Neutrophil (primary cell): ENCODE data around the gene TRABD2B.

Experiments used
- H3K27ac ChIP-seq: fragments of 200-600 bp; sonication (generic); 2 replicates; pipeline ENCODE4 v1.5.1; 2016; ENCODE audit warnings: mild to moderate bottlenecking, moderate library complexity
- H3K27me3 ChIP-seq: fragments of 200-600 bp; sonication (generic); 2 replicates; pipeline ENCODE4 v1.6.0; 2016; ENCODE audit warnings: mild to moderate bottlenecking
- H3K36me3 ChIP-seq: fragments of 200-600 bp; sonication (generic); 2 replicates; pipeline ENCODE4 v1.5.1; 2017
- H3K4me1 ChIP-seq, 2 experiments: fragments of 200-600 bp in 1 of 2; sonication (generic) in 1 of 2; 1 replicate in 1 of 2; 2 replicates in 1 of 2; pipeline versions ENCODE4 v1.5.1 to v1.6.1; 2013 to 2016; ENCODE audit warnings: low read depth in 1 of 2, low read length in 1 of 2, mild to moderate bottlenecking in 1 of 2, moderate library complexity in 1 of 2; ENCODE audit not compliant: control insufficient read depth in 1 of 2, insufficient read depth in 1 of 2
- H3K4me3 ChIP-seq, 2 experiments: fragments of 200-600 bp in 1 of 2; sonication (generic) in 1 of 2; 1 replicate in 1 of 2; 2 replicates in 1 of 2; pipeline ENCODE4 v1.5.1; 2013 to 2016; ENCODE audit warnings: low read depth in 1 of 2, low read length in 1 of 2, mild to moderate bottlenecking in 1 of 2, moderate library complexity in 1 of 2
- H3K9me3 ChIP-seq: fragments of 200-600 bp; sonication (generic); 2 replicates; pipeline ENCODE4 v1.5.1; 2016
- TF ChIP-seq, protein P1 (sequence below): fragments of 200-600 bp; sonication (generic); IDR thresholded peaks from 2 replicates; pipeline ENCODE4 v1.5.1; 2016; ENCODE audit warnings: antibody characterized with exemption

The TRABD2B gene

DNA sequence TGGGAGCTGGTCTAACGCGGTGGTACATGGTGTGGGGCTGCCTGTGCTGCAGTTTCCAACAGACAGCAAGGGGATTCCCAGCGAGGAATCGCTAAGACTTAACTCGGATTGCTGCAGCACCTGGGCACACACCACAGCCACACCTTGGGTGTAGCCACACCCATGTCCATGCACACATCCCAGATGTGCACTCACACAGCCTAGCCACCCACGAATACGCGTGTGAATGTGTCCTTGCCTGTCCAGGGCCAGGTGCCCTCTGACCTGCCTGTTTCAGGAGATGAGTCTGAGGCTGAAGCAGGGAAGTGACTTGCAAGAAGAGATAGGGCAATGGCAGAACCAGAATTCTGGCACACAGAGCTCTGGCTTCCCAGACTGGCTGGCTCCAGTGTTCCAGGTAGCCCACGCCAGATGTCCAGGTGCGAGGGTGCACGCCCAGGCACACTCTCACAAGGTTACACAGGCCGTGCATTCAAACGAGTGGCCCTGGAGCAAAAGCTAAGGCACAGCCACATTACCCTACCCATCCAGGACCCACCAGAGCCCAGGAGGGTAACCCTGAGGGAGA lies 272.7 kb downstream of the TRABD2B start:
- Histone ChIP-seq H3K4me1 (no peaks in the 10 kb centered on the region), H3K4me3 (no peak overlapping the region), H3K9me3 (no peaks in the 10 kb centered on the region), H3K27me3 (peaks cover 95% of the 10 kb centered on the region), H3K36me3 (no peaks in the 10 kb centered on the region), H3K27ac (no peak overlapping the region)
- TF ChIP-seq, protein P1, sequence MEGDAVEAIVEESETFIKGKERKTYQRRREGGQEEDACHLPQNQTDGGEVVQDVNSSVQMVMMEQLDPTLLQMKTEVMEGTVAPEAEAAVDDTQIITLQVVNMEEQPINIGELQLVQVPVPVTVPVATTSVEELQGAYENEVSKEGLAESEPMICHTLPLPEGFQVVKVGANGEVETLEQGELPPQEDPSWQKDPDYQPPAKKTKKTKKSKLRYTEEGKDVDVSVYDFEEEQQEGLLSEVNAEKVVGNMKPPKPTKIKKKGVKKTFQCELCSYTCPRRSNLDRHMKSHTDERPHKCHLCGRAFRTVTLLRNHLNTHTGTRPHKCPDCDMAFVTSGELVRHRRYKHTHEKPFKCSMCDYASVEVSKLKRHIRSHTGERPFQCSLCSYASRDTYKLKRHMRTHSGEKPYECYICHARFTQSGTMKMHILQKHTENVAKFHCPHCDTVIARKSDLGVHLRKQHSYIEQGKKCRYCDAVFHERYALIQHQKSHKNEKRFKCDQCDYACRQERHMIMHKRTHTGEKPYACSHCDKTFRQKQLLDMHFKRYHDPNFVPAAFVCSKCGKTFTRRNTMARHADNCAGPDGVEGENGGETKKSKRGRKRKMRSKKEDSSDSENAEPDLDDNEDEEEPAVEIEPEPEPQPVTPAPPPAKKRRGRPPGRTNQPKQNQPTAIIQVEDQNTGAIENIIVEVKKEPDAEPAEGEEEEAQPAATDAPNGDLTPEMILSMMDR: no peak

DNA sequence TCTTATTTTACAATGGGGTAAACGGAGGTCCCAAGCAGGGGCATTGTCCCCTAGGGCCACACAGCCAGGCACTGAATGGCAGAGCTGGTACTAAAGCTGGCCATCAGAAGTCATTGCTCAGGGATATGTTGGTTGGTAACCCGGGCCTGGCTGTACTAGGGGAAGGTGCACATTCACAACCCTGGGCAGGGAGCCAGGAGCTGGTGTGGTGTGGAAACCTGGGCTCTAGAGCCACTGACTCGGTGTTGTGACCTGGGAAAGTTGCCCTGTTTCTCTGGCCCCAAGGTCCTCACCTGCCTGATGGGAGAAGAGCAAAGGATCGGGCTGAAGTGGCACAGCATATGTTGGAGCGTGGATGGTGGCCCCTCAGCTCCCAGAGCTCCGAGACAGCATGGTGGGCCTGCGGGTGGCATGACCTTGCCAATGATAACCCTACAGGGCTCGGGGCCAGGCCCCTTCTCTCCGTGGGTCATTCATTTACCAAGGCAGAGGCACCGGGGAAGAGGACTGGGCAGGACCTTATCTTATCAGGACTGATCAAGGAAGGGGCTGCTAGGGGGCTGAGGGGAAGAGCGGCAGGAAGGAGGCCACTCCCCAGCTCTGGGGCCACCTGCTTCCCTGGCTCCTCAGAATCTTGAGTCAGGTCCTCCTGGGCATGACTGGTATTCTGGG lies 274.1 kb downstream of the TRABD2B start:
- Histone ChIP-seq H3K27ac (no peak overlapping the region), H3K9me3 (no peaks in the 10 kb centered on the region), H3K4me3 (no peak overlapping the region), H3K27me3 (peaks cover 95% of the 10 kb centered on the region), H3K4me1 (no peaks in the 10 kb centered on the region), H3K36me3 (no peaks in the 10 kb centered on the region)
- TF ChIP-seq, protein P1: no peak

DNA sequence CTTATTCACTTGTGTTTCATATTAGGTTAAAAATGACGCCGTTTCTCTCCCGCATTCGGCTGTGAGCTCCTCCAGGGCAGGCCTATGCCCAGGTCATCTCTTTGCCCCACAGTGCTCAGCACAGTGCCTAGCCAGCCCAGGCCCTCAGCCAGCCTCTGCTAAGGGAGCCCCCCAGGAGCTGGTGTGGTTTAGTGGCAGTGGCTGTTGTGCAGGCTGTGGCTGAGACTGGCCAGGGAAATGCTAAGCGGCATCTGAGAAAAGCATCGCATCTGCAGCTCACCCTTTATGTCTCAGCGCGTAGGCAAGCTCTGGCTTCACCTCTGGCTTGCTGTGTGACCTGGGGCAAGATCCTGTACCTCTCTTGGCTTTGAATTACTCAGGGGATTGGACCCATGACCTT lies 275.1 kb downstream of the TRABD2B start:
- Histone ChIP-seq H3K36me3 (no peaks in the 10 kb centered on the region), H3K27ac (no peak overlapping the region), H3K4me1 (no peaks in the 10 kb centered on the region), H3K27me3 (peaks cover 95% of the 10 kb centered on the region), H3K4me3 (no peak overlapping the region), H3K9me3 (no peaks in the 10 kb centered on the region)
- TF ChIP-seq, protein P1: no peak

DNA sequence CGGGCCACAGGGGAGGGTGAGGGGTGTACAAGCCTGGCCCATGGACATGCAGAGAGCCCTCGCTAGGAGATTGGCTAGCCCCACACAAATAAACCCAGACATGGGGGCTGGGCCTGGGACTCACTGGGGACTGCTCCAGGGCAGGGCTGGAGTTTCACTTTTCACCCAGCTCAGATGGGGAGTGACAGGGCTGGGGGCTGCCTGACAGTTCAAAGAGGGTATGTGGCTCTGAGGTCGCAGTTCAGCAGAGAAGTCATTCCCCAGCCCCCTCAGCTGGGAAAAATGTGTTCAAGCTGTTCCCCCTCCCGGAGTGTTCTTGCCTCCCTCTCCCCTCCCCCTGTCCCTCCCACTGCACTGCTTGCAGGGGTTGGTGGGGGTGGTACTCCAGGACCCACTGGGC lies 277.1 kb downstream of the TRABD2B start:
- H3K4me3 ChIP-seq: no peak overlapping the region
- no peaks in the 10 kb centered on the region for H3K9me3 ChIP-seq
- H3K27me3 ChIP-seq: peaks cover 95% of the 10 kb centered on the region
- TF ChIP-seq, protein P1: no peak
- no peaks in the 10 kb centered on the region for H3K36me3 ChIP-seq
- H3K27ac ChIP-seq: no peak overlapping the region
- no peaks in the 10 kb centered on the region for H3K4me1 ChIP-seq

DNA sequence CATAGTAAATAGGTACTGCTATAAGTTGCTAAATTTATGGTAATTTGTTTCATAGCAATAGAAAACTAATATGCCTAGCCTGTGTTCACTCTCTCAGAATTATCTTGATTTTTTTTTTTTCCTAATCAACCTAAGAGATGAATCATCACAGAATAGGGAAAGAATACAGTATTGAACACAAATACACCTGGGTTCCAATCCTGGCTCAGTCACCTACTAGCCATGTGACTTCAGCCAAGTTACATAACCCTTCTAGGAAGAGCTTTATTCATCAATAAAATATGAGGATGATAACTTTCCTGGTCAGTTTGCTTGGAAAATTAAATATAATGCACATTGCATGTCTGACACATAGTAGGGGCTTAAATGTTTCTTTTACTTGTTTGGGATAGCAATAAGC lies 279.8 kb downstream of the TRABD2B start:
- TF ChIP-seq, protein P1: no peak
- Histone ChIP-seq H3K4me3 (no peak overlapping the region), H3K9me3 (no peaks in the 10 kb centered on the region), H3K27me3 (peaks cover 95% of the 10 kb centered on the region), H3K36me3 (no peaks in the 10 kb centered on the region), H3K27ac (no peak overlapping the region), H3K4me1 (no peaks in the 10 kb centered on the region)
